PC-3 (cell line): ENCODE measurements around the gene ALX4. TPM values are rescaled to one million over a fixed set of nuclear protein-coding genes. Genes with fewer than 3 reads are reported as not detected.

Experiments used
- ATAC-seq: fragments of 200-7000 bp; cut with Tn5 transposase; 2 replicates; pipeline ENCODE4 v1.9.1; 2020; ENCODE audit warnings: mild to moderate bottlenecking, moderate library complexity
- BruUV-seq: library from RNA; stranded (reverse); fragments of 400-500 nt; replicated peaks from 2 replicates; lab custom pipeline; 2021; lab: Mats Ljungman, UMichigan
- CTCF ChIA-PET: fragments of 300-600 bp; sonication (Branson Sonifier 250); formaldehyde crosslinking; loops from one replicate; lab custom pipeline; 2022; ENCODE audit warnings: antibody characterized with exemption; lab: Charles Lee
- POLR2A ChIA-PET: fragments of 300-600 bp; sonication (Branson Sonifier 250); formaldehyde crosslinking; loops from one replicate; lab custom pipeline; 2022; ENCODE audit warnings: antibody characterized with exemption; ENCODE audit not compliant: unreplicated experiment; lab: Charles Lee
- DNase-seq: peaks from one replicate; pipeline ENCODE4 v3.0.0-alpha.2; 2015
- H2AFZ ChIP-seq: fragments of 300-600 bp; sonication (generic); 2 replicates; pipeline ENCODE4 v1.6.0; 2016; ENCODE audit warnings: antibody characterized with exemption, low read length
- H3F3A ChIP-seq: fragments of 300-600 bp; sonication (generic); one replicate; pipeline ENCODE4 v1.6.0; 2017; ENCODE audit warnings: antibody characterized with exemption, low read length, control low read depth, mild to moderate bottlenecking; ENCODE audit not compliant: unreplicated experiment
- H3K27ac ChIP-seq: fragments of 300-600 bp; sonication (generic); 2 replicates; pipeline ENCODE4 v1.5.1; 2016; ENCODE audit warnings: mild to moderate bottlenecking, low read length
- H3K27me3 ChIP-seq: fragments of 300-600 bp; sonication (generic); 2 replicates; pipeline ENCODE4 v1.6.1; 2016; ENCODE audit warnings: low read length, mixed read lengths
- H3K36me3 ChIP-seq: fragments of 300-600 bp; sonication (generic); 2 replicates; pipeline ENCODE4 v1.6.1; 2016; ENCODE audit warnings: low read depth, mixed run types, low read length, mixed read lengths
- H3K4me1 ChIP-seq: fragments of 300-600 bp; sonication (generic); 2 replicates; pipeline ENCODE4 v1.5.1; 2016; ENCODE audit warnings: low read length; ENCODE audit not compliant: insufficient read depth
- H3K4me2 ChIP-seq: fragments of 300-600 bp; sonication (generic); 2 replicates; pipeline ENCODE4 v1.6.0; 2016; ENCODE audit warnings: low read length
- H3K4me3 ChIP-seq: fragments of 300-600 bp; sonication (generic); 2 replicates; pipeline ENCODE4 v1.5.1; 2016; ENCODE audit warnings: mild to moderate bottlenecking, low read length, mixed read lengths
- H3K79me2 ChIP-seq: fragments of 300-600 bp; sonication (generic); 2 replicates; pipeline ENCODE4 v1.6.1; 2017; ENCODE audit warnings: low read length, mixed read lengths
- H3K9ac ChIP-seq: fragments of 300-600 bp; sonication (generic); 2 replicates; pipeline ENCODE4 v1.6.0; 2016; ENCODE audit warnings: mild to moderate bottlenecking, low read length
- H3K9me2 ChIP-seq: fragments of 300-600 bp; sonication (generic); replicated peaks from 2 replicates; pipeline ENCODE4 v1.6.1; 2016; ENCODE audit warnings: mixed run types, low read length, mixed read lengths
- H3K9me3 ChIP-seq: fragments of 300-600 bp; sonication (generic); 2 replicates; pipeline ENCODE4 v1.6.1; 2016; ENCODE audit warnings: low read length, mixed read lengths
- H4K20me1 ChIP-seq: fragments of 300-600 bp; sonication (generic); 2 replicates; pipeline ENCODE4 v1.6.1; 2016; ENCODE audit warnings: low read length, mixed read lengths
- CTCF ChIP-seq: fragments of 300-600 bp; sonication (generic); conservative IDR thresholded peaks from 2 replicates; pipeline ENCODE4 v1.5.1; 2017; ENCODE audit warnings: antibody characterized with exemption, low read depth, mild to moderate bottlenecking, low read length
- EZH2 ChIP-seq: fragments of 300-600 bp; sonication (generic); IDR thresholded peaks from one replicate; pipeline ENCODE4 v1.6.1; 2017; ENCODE audit warnings: antibody characterized with exemption, mild to moderate bottlenecking, low read length; ENCODE audit not compliant: unreplicated experiment
- EZH2phosphoT487 ChIP-seq: fragments of 300-600 bp; sonication (generic); IDR thresholded peaks from 2 replicates; pipeline ENCODE4 v1.6.1; 2018; ENCODE audit warnings: mild to moderate bottlenecking, antibody characterized with exemption, low read length, borderline replicate concordance
- intact Hi-C: fragments of 100-400 bp; cut with micrococcal nuclease; formaldehyde crosslinking; loops from 2 replicates; pipeline ENCODE4 v1.9.0; 2023
- total RNA-seq: library from RNA; depleted of rRNA; stranded (reverse); fragments of >200 nt; gene quantifications from 2 replicates; pipeline ENCODE4 v1.2.3, GENCODE V29; 2014

ALX4 gene
- total RNA-seq, 1 experiment from 2014 or later: not detected

- ATAC-seq (no peak), DNase-seq (no peak)
- ChIA-PET CTCF (no interaction called here), POLR2A (no interaction called here)
- Histone ChIP-seq H3K4me3 (no peak overlapping the region), H4K20me1 (no peaks in the 10 kb centered on the region), H3K9me2 (no peaks in the 10 kb centered on the region), H3F3A (no peaks in the 10 kb centered on the region), H3K9me3 (no peaks in the 10 kb centered on the region), H3K36me3 (no peaks in the 10 kb centered on the region), H3K27ac (no peak overlapping the region), H3K9ac (no peak overlapping the region), H3K4me1 (no peaks in the 10 kb centered on the region), H3K27me3 (no peaks in the 10 kb centered on the region), H2AFZ (no peak overlapping the region), H3K4me2 (no peak overlapping the region), H3K79me2 (no peaks in the 10 kb centered on the region)
- intact Hi-C loops: no loop called here
- no peak for TF ChIP-seq EZH2
- no peak for TF ChIP-seq EZH2phosphoT487
- TF ChIP-seq CTCF: no peak
- BruUV-seq: no TSS peak
Measured at GRCh38 chr11:44221456-44221855, 88.5 kb downstream of the ALX4 start.

GRCh38 chr11:44219830-44220796 is 89.8 kb downstream of the ALX4 start:
- no peak overlapping the region for H3K4me2 ChIP-seq
- H3K36me3 ChIP-seq: no peaks in the 10 kb centered on the region
- ATAC-seq: no peak
- no peaks in the 10 kb centered on the region for H3K79me2 ChIP-seq
- no peaks in the 10 kb centered on the region for H3K4me1 ChIP-seq
- peak; percentile 18 for DNase-seq
- H3K27me3 ChIP-seq: no peaks in the 10 kb centered on the region
- BruUV-seq: no TSS peak
- H3K9me3 ChIP-seq: no peaks in the 10 kb centered on the region
- TF ChIP-seq CTCF: no peak
- TF ChIP-seq EZH2: no peak
- no peak for TF ChIP-seq EZH2phosphoT487
- POLR2A ChIA-PET: no interaction called here
- no peaks in the 10 kb centered on the region for H4K20me1 ChIP-seq
- intact Hi-C loops: no loop called here
- H3F3A ChIP-seq: no peaks in the 10 kb centered on the region
- no peaks in the 10 kb centered on the region for H3K9me2 ChIP-seq
- H3K27ac ChIP-seq: no peak overlapping the region
- H3K4me3 ChIP-seq: no peak overlapping the region
- CTCF ChIA-PET: no interaction called here
- H3K9ac ChIP-seq: no peak overlapping the region
- H2AFZ ChIP-seq: no peak overlapping the region

GRCh38 chr11:44217432-44217831 is 92.5 kb downstream of the ALX4 start:
- Histone ChIP-seq H3K4me1 (no peaks in the 10 kb centered on the region), H3K9me2 (no peaks in the 10 kb centered on the region), H3K27ac (no peak overlapping the region), H3K9ac (no peak overlapping the region), H3K27me3 (no peaks in the 10 kb centered on the region), H3K4me3 (no peak overlapping the region), H3K36me3 (no peaks in the 10 kb centered on the region), H3K9me3 (no peaks in the 10 kb centered on the region), H3K4me2 (no peak overlapping the region), H2AFZ (no peak overlapping the region), H3K79me2 (no peaks in the 10 kb centered on the region), H3F3A (no peaks in the 10 kb centered on the region), H4K20me1 (no peaks in the 10 kb centered on the region)
- ChIA-PET POLR2A (no interaction called here), CTCF (no interaction called here)
- intact Hi-C loops: no loop called here
- BruUV-seq: no TSS peak
- TF ChIP-seq EZH2 (no peak), EZH2phosphoT487 (no peak), CTCF (no peak)
- no peak for ATAC-seq
- DNase-seq: no peak
